ENCODE measurements around the gene TOM1. TPM values are rescaled to one million over a fixed set of nuclear protein-coding genes. Genes with fewer than 3 reads are reported as not detected.

TOM1 gene
- total and polyA plus RNA-seq, 9 donors: 16.9 to 48.9 (median 39.1) TPM

DNA sequence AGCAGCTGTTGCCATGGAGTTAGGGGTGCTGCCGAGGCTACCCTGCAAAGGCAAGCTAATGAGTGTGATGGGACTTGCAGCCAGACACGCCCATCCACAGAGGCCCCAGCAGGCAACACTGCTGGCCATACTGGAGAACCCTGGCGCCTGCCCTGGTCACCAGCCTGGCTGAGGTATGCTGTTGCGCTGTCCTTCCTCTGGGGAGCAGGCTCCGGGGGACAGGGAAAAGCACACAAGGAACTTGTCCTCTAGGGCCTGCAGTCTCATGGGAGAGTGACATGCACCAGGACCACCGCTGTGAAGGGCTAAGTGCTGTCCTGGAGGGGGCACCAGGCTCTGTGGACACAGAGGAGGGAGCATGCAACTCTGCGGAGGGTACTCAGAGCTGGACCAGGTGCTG, 35.8 kb downstream of the TOM1 start:
- Histone ChIP-seq H3K27me3 (no peaks in the 10 kb centered on the region), H3K27ac (no peak overlapping the region), H3K4me3 (no peak overlapping the region), H3K36me3 (no peaks in the 10 kb centered on the region), H3K4me1 (ENCODE audit: insufficient read depth) (no peaks in the 10 kb centered on the region), H3K9me3 (no peaks in the 10 kb centered on the region)
- no peak for DNase-seq
- intact Hi-C loops (cut with DNase I): no loop called here
- TF ChIP-seq POLR2A (IDR thresholded peaks at IDR 0.05) (no peak), EP300 (IDR thresholded peaks at IDR 0.05) (no peak), CTCF (IDR thresholded peaks at IDR 0.05) (no peak)
- WGBS, 3 donors: 78 to 83% (median 79%) methylated on average over 7 of the region's 7 CpGs

- no peak overlapping the region for H3K4me3 ChIP-seq
- intact Hi-C loops (cut with DNase I): no loop called here
- no peaks in the 10 kb centered on the region for H3K4me1 ChIP-seq (ENCODE audit: insufficient read depth)
- H3K27ac ChIP-seq: no peak overlapping the region
- WGBS, 3 donors: 83 to 91% (median 86%) methylated on average over 12 of the region's 12 CpGs
- no peak for TF ChIP-seq EP300 (IDR thresholded peaks at IDR 0.05)
- TF ChIP-seq POLR2A (IDR thresholded peaks at IDR 0.05): no peak
- TF ChIP-seq CTCF (IDR thresholded peaks at IDR 0.05): no peak
- H3K36me3 ChIP-seq: no peaks in the 10 kb centered on the region
- no peaks in the 10 kb centered on the region for H3K9me3 ChIP-seq
- H3K27me3 ChIP-seq: no peaks in the 10 kb centered on the region
- DNase-seq: no peak
Measured at GRCh38 chr22:35335936-35336781, 36.5 kb downstream of the TOM1 start.

- DNase-seq: no peak
Measured at GRCh38 chr22:35337932-35338331, 38.2 kb downstream of the TOM1 start.

More at GRCh38 chr22:35337932-35338331, 38.2 kb downstream of the TOM1 start:
- intact Hi-C loops (cut with DNase I): no loop called here
- H3K4me1 ChIP-seq (ENCODE audit: insufficient read depth): no peaks in the 10 kb centered on the region
- no peaks in the 10 kb centered on the region for H3K9me3 ChIP-seq
- WGBS, 3 donors: 89 to 96% (median 93%) methylated on average over 4 of the region's 4 CpGs
- no peaks in the 10 kb centered on the region for H3K27me3 ChIP-seq
- H3K36me3 ChIP-seq: no peaks in the 10 kb centered on the region
- H3K27ac ChIP-seq: no peak overlapping the region
- TF ChIP-seq CTCF (IDR thresholded peaks at IDR 0.05) (no peak), POLR2A (IDR thresholded peaks at IDR 0.05) (no peak), EP300 (IDR thresholded peaks at IDR 0.05) (no peak)
- no peak overlapping the region for H3K4me3 ChIP-seq

Data from ovary (tissue), 9 donors.